NOMO-1 treated with dmso at 0.1 percent for 144 hours (cell line): ENCODE results near the gene KIAA1671.

Source experiments
- DNase-seq: peaks from one replicate; lab custom pipeline; 2025; ENCODE audit not compliant: unreplicated experiment; lab: John Stamatoyannopoulos, UW

KIAA1671 gene

DNA sequence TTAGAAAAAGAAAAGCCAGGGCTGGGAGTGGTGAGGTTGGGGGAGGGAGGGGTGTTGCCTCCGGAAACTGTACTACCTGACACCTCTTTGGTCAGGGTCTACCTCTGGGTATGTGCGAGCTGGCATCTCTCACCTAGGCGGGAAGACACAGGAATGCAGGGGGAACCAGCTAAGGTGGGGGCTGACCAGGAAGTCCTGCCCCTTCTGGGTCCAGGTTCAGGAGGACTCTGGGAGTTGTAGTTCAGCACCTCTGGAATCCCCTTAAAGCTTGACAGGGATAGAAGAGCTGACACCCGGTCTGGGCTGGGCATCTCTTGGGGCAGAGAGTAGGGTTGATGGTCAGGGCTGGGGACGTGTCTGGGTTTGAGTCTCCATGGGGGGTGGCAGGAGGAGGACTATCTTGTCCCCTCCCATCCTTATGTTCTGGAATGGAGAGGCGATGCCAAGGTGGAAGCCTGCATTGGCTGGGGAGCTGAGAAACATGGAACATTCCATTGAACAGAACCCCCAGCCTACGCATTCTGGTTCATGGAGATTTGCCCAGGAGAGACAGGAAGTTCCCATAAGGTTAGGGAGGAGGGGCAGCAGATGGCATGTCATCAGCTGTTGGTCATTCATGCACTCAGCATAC is 2.1 kb upstream of the KIAA1671 start:
- DNase-seq: no peak

DNA sequence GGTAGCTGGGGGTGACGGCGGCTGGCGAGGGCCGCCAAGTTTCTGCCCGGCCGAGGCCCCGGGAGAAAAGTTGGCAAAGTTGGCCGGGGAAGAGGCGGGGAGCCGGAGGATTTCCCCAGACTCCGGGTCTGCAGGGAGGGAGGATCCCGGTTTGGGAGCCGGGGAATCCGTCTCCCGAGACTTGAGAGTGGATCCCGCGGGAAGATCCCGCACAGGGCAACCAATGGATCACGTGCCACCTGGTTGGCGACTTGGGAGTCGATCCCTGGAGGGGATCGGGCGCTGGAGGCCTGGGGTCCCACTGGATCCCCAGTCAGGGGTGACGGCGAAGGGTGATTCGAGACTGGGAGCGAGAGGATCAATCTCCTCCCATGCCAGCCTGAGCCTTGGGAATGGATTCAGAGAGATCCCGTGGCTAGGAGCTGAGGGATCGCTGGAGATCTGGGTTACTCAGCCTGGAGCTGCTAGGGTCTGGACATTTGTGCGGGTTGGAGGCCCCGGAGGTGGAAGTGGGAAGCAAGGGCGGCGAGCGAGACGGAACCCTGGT is 394 bp downstream of the KIAA1671 start:
- no peak for DNase-seq

DNA sequence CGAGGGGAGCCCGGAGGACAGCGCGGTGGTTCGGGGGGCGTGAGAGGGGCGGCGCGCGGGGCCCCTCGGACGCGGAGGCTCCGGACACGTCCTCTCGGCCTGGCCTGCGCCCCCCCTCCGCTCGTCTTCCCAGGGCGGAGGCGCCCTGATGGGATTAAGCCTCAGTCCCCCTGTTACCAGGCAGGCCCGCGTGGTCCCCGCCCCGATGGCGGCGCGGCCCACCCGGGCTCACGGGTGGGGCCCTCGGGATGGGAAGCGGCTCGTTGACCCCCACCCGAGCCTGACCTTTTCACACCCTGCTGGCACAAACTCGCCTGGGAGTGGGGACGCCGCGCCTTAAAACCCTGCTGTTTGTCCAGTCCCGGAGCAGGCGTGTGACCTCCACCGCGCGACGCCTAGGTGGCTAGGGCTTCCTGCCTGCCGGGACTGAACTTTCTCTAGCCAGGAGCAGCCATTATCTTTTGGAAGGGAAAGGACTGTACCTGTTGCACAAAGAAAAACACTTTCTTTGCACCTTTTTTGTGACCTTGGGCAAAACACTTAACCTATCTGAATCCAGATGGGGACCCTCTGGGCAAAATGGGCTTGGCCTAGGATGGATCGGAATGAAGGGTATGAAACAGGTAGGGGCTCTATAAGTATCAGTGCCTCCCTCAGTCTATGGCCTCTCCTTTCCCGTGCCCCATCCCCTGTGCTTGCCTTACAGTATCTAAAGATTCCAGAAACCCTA is 1.0 kb downstream of the KIAA1671 start:
- DNase-seq: no peak

DNA sequence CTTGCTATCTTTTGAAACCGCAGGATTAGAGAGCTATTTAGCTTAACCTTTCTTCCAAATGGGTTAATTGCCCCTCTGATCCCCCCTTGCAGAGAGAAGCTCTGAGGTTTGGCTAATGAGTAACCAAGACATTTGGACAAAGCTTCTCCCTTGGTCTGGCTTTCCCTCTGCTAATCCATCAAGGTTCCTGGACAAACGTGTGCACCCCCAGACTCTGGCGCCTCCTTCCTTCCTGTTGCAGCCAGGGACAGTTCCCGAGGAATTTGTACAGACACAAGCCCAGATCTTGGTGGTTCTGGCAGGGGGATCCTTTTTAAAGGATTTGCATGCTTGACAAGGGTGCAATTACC is 1.6 kb downstream of the KIAA1671 start:
- no peak for DNase-seq

DNA sequence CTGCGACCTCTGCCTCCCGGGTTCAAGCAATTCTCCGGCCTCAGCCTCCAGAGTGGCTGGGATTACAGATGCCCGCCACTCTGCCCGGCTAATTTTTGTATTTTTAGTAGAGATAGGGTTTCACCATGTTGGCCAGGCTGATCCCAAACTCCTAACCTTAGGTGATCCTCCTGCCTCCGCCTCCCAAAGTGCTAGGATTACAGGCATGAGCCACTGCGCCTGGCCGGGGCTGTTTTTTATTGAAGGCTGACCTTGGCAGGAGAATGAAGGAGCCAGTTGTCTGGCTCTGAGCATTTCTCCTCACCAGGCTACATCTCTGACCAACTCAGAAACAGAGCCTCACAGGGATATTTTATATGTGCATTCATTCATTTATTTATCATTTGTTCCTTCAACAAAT is 2.3 kb downstream of the KIAA1671 start:
- no peak for DNase-seq

DNA sequence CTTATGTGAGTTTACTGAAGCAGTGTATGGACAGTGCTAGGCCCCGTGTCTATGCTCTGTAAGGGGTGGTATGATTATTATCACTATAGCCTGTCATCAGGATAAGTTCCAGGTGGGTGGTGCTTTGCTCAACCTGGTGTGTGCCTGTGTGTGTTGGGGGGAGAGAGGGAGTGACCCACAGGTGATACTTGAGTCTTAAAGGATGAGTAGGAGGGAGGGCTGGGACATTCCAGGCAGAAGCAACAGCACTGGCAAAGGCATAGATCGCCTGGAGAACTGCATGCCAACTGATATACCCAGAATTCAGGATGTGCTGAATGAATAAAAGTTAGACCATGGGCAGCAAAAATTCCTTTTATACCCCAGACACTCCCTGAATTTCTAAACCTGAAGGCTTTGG is 4.5 kb downstream of the KIAA1671 start:
- DNase-seq: no peak

DNA sequence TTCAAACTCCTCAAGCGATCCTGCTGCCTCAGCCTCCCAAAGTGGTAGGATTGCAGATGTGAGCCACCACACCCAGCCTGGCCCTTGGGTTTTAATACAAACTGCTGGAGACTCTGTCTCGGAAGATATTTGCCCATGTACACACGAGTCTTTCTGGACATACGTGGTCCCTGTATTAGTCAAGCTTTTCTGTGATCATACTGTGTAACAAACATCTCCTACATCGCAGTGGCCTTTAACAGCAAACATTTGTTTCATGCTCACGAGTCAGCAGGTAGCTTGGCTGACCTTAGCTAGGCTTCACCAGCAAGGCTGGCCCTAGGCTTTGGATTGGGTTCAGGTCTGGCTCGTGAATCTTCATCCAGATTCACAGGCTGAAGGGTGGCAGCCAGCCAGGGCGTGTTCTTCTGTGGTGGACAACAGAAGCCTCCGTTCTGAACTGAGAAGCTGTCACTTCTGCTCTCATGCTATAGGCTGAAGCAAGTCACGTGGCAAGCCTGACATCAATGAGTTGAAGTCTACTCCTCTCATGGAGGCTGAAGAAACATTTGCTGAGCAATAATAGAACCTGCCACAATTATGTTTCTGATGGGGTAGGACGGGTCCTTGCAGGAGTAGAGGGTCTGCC is 8.8 kb downstream of the KIAA1671 start:
- DNase-seq: no peak

DNA sequence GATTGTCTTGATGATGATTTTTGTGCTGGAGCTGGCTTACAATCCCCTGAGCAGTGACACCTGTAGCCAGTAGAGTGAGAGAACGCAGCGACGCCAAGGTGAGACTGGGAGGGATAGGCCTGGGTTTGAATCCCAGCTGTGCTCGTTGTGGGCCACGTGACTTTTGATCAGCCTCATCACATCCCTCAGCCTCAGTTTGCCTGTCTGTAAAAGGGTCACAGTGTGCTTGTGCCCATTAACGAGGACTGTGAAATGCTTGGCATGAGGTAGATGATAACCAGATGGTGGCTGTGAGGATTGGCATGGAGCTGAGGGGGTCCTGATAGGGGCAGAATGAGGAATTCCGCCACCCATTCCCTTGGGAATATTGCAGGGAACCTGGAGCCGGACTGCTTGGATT is 9.6 kb downstream of the KIAA1671 start:
- no peak for DNase-seq

DNA sequence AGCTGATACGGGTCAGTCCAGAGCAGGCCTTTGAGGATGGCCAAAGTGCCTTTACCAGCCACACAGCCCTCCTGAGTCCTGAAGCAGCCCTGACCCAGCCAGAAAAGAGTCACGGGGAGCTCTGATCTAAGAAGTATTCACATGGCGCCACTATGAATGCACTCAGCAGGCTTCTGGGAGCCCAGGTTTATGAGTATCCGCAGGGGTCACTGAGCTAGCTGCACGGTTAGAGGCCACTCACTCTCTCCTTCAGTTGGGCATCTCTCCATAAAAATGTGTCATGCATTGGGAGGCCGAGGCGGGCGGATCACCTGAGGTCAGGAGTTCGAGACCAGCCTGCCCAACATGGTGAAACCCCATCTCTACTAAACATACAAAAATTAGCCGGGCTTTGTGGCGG is 10.3 kb downstream of the KIAA1671 start:
- DNase-seq: no peak

DNA sequence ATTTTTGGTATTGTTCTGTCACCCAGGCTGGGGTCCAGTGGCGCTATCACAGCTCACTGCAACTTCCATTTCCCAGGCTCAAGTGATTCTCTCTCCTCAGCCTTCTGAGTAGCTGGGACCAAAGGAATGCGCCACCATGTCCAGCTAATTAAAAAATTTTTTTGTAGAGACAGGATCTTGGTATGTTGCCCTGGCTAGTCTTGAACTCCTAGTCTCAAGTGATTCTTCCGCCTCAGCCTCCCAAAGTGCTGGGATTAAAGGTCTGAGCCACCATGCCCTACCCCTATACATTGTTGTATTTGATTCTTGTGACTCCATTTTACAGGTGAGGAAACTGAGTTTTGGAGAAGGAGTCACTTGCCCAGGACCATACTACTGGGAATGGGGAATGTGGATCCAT is 11.9 kb downstream of the KIAA1671 start:
- no peak for DNase-seq

DNA sequence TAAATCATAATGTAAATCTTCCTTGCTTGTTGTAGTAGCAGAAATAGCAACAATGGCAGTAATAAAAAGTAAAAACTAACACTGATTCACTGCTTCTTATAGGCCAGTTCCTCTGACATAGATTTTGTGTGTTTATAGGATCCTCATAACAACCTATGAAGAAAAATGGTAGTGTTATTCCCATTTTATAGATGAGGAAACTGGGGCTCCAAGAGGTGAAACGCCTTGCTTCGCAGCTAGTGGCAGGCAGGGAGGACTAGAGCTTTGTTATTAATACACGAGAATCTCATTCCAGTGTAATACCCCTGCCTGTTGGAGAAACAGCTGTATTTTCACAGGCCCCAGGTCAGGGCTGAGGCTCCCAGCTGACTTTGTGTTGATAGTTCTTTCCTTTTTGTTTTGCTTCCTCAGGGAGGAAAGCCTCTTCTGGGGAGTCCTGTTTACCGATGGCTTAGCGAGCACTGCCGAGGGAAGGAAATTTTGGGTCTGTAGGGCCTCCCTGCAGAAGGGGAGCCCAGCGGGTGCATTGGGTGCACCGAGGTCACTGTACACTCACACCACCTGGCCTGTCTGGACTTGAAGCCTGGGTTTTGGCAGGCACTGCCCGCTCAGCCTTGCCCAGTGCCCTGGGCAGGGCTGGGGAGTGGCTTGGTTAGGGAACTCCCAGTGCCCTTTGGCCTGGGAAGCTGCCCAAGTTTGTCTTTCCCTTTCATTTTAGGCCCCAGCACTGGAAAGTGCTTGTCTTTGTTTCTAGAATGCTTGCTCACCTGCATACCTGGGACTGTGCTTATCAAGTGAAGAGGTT is 13.5 kb downstream of the KIAA1671 start:
- no peak for DNase-seq

DNA sequence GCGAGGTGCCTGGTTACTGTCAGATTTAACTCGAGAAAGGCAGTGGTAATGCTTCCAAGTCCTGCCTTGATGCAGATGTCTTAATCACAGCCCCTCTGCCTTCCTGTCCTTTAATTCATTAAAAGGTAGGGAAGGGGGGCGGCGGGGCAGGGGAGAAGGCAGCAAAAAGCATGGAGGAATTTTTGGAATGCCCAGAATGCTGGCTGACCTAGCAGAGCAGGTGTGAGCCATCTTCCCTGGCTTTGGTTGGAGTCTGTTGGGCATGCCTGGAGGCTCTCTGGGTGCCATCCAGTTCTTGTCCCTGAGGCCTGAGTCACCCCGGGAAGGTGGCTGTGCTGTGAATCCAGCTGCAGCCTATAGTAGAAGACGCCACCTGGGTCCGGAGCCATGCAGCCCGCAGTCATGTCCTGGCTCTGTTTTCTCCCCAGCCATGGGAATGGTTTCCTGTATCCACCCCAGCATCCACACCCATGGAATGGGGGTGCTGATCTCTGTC is 15.6 kb downstream of the KIAA1671 start:
- DNase-seq: no peak

DNA sequence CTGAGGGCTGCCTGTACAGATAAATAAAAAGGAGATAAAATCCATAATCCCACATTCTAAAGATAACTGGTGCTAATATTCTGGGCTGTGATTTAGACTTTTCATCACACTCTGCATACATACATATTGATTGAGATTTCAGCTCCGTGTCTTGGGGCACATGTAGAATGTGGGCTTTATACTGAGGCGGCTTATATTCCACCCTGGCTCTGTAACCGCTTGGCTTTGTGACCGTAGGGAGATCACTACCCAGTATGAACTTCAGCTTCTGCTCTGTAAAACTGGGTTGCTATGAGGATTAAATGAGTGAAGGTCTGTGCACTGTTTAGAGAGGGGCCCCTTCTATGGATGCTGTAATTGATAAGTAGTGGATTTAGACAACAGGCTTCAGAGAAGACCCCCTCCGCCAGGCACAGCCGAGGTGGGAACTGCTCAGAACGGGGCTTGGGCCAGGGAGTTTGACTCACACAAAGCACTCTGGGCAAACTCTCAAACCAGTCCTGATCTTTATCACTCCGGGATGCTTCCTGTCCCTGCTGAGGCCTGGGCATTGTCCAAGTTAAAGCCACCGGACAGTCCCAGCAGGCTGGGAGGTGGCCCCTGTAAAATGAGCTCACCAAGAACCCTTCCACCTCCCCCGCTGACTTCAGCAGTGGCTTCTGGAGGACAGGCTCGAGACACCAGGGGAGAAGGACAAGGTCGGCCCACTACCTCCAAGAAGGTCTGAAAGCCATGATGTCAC is 17.2 kb downstream of the KIAA1671 start:
- no peak for DNase-seq

DNA sequence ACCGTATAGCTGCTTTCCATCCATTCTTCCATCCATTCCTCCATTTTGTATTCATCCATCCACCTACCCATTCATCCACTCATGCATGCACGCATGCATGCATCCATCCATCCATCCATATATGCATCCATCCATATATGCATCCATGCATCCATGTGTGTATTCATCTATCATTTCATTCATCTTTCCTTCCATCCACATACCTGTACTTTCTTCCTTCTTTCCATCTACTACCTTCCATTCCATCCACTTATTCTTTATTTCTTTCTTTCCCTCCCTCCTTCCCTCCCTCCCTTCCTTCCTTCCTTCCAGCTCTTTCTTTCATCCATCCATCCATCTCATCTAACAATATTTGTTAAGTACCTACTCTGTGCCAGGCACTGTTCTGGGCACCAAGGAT is 19.9 kb downstream of the KIAA1671 start:
- DNase-seq: no peak

DNA sequence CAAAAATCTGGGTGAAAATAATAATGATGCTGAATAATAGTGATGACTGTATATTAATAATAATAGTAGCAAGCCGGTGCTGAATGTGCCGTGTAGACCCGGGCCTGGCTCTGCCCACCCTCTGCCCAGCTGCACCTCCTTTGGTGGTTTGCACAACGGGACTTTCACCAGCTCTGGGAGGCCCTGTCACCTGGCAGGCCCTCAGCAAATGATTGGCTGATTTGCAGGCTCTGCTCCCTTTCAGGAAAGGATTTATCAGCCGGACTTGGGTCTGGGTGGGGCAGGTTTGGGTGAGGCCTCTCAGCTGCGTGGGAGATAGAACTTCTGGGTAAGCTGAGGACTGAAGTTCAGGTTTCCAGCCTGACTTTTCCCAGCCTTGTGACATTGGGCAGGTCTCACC is 21.4 kb downstream of the KIAA1671 start:
- no peak for DNase-seq

DNA sequence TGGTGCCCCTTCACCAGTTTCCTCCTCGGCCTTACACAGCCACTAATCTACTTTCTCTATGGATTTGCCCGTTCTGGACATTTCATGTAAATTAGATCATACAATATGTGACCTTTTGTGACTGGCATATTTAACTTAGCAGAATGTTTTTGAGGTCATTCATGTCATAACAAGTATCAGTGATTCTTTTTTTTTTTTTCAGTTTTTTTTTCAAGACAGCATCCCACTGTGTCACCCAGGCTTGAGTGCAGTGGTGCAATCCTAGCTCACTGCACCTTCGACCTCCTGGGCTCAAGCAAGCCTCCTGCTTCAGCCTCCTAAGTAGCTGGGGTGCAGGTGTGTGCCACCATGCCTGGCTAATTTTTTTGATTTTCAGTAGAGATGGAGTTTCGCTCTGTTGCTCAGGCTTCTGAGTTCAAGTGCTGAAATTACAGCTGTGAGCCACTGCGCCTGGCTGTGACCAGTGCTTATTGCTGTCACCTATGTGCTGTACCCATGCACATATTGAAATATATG is 22.7 kb downstream of the KIAA1671 start:
- no peak for DNase-seq

DNA sequence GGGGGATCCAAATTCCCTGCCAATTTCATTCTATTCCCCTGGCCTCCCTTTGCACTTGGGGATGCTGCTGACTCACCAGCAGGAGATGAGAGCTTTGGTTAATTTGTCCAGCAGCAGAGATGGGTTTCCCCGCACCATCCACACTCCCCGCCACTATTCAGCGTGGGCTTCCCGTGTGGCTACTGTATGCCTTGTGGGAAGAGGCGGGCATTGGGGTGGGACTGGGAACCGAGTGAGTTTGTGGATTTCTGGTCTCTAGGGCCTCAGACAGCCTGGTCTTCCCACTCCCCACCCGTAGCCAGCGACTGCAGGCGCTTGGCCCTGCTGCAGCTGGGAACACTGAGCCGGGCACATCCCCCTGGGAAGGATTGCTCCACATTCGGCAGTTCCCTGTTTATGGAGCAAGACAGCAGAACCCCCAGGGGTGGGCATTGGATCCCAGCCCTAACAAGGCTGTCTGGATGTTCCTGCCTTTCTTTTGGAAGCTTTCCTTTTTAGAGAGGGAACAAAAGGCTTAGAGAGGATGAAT is 23.4 kb downstream of the KIAA1671 start:
- DNase-seq: no peak

DNA sequence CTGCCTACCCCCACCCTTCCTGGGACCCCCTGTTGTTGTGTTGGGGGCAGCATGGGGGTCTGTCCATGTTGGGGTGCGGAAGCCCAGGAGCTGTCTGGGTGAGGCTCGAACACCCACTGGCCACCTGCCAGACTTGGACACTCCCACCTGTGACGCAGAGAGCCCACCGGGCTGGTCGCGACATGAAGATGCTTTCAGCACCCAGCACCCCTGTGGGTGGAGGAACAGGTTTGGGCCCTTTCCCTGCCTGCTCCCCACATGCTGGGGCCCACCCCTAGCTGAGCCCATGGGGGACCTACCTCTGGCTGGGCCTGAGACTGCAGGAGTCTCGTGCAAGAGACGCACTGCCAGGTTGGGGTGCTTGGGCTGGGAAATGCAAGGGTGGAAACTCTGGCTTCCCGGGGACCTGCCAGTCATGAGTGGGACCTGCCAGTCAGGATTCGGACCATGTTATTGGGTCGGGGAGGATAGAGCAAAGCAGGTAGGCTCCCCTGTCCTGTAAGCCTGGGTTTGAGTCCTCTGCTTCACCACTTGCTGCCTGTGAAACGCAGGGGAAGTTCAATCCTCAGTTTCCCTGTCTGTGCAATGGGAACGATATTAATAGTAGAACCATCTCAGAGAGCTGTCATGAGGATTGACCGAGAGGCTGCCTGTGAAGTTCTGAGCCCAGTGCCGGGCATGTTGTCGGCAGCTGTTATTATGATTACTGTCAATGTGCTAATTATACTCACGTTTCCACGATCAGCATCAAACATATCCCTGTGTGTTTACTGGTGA is 24.1 kb downstream of the KIAA1671 start:
- no peak for DNase-seq
